AG04450 (cell line): ENCODE data around the gene EFCAB10. TPM values are rescaled to one million over a fixed set of nuclear protein-coding genes. Genes with fewer than 3 reads are reported as not detected.

ENCODE experiments used
- CTCF ChIA-PET: fragments of 300-600, 350-600 bp; formaldehyde crosslinking; extraction: SDS; loops from one replicate; lab custom pipeline; 2022; ENCODE audit warnings: antibody characterized with exemption, inconsistent platforms; lab: Charles Lee
- POLR2A ChIA-PET: fragments of 350-600 bp; formaldehyde crosslinking; extraction: SDS; loops from one replicate; lab custom pipeline; 2021; ENCODE audit warnings: antibody characterized with exemption, inconsistent platforms; lab: Yijun Ruan, JAX
- DNase-seq: peaks from one replicate; pipeline ENCODE4 v3.0.0-alpha.2; 2011; ENCODE audit warnings: low read depth, low spot score
- H3K27ac ChIP-seq: one replicate; pipeline ENCODE4 v1.5.1; 2012; ENCODE audit warnings: low read depth, low read length, control low read depth
- H3K27me3 ChIP-seq: one replicate; pipeline ENCODE4 v1.6.0; 2012; ENCODE audit warnings: low read length; ENCODE audit not compliant: control insufficient read depth, insufficient read depth
- H3K4me3 ChIP-seq: 2 replicates; pipeline ENCODE4 v1.5.1; 2011; ENCODE audit warnings: mild to moderate bottlenecking, low read depth, low read length, control low read depth
- H3K9me3 ChIP-seq: 2 replicates; pipeline ENCODE4 v1.5.1; 2012; ENCODE audit warnings: low read length; ENCODE audit not compliant: control insufficient read depth, insufficient read depth
- CTCF ChIP-seq: IDR thresholded peaks from 2 replicates; pipeline ENCODE4 v1.5.1; 2011; ENCODE audit warnings: low read depth, low read length, control low read depth, inconsistent platforms
- polyA plus RNA-seq: library from polyadenylated mRNA; depleted of rRNA; stranded (reverse); fragments of >200 nt; gene quantifications from 2 replicates; pipeline ENCODE4 v1.2.3, GENCODE V29; 2011

The EFCAB10 gene
- polyA plus RNA-seq, 1 experiment = not detected

GRCh38 chr7:105614341-105614840 lies 33.1 kb upstream of the EFCAB10 start:
- no peak overlapping the region for H3K4me3 ChIP-seq
- ChIA-PET POLR2A (no interaction called here), CTCF (no interaction called here)
- no peaks in the 10 kb centered on the region for H3K27me3 ChIP-seq
- no peak overlapping the region for H3K27ac ChIP-seq
- TF ChIP-seq CTCF = no peak
- no peaks in the 10 kb centered on the region for H3K9me3 ChIP-seq
- no peak for DNase-seq

- H3K9me3 ChIP-seq = no peaks in the 10 kb centered on the region
- DNase-seq = no peak
- POLR2A ChIA-PET = no interaction called here
- no peak for TF ChIP-seq CTCF
- CTCF ChIA-PET = no interaction called here
- H3K4me3 ChIP-seq = no peak overlapping the region
- H3K27me3 ChIP-seq = no peaks in the 10 kb centered on the region
- H3K27ac ChIP-seq = no peak overlapping the region
Measured at GRCh38 chr7:105613611-105614330, 32.5 kb upstream of the EFCAB10 start.

- ChIA-PET POLR2A (no interaction called here), CTCF (interaction anchor here (0.7 kb wide), 1 partner anchor 45 kb away, joined by 3 read pairs; no protein-coding TSS in a partner anchor)
- no peaks in the 10 kb centered on the region for H3K9me3 ChIP-seq
- no peaks in the 10 kb centered on the region for H3K27me3 ChIP-seq
- no peak overlapping the region for H3K27ac ChIP-seq
- DNase-seq = no peak
- H3K4me3 ChIP-seq = no peak overlapping the region
- TF ChIP-seq CTCF = no peak
Measured at GRCh38 chr7:105612806-105613205, 31.5 kb upstream of the EFCAB10 start.

GRCh38 chr7:105611856-105612775 lies 30.8 kb upstream of the EFCAB10 start:
- Histone ChIP-seq H3K27ac (no peak overlapping the region), H3K9me3 (no peaks in the 10 kb centered on the region), H3K27me3 (no peaks in the 10 kb centered on the region), H3K4me3 (no peak overlapping the region)
- CTCF ChIA-PET = interaction anchor here (0.7 kb wide), 1 partner anchor 45 kb away, joined by 3 read pairs; no protein-coding TSS in a partner anchor
- POLR2A ChIA-PET = no interaction called here
- DNase-seq = no peak
- TF ChIP-seq CTCF = no peak
